ENCODE measurements around the gene LHX4.

Gene LHX4

GRCh38 chr1:180248731-180249681, 18.9 kb downstream of the LHX4 start:
- no peaks in the 10 kb centered on the region for H3K4me1 ChIP-seq (ENCODE audit: control insufficient read depth in 1 of 2, insufficient read depth in 2 of 2, low read length in 2 of 2)
- H3K36me3 ChIP-seq (ENCODE audit: control insufficient read depth in 1 of 2, insufficient read depth in 2 of 2, low read length in 2 of 2), result no peaks in the 10 kb centered on the region
- H3K9me3 ChIP-seq (ENCODE audit: control insufficient read depth in 1 of 2, low read length in 2 of 2), result no peaks in the 10 kb centered on the region
- H3K4me3 ChIP-seq (ENCODE audit: low read depth in 1 of 2, low read length in 2 of 2), result no peak overlapping the region
- H3K27me3 ChIP-seq (ENCODE audit: low read depth, low read length), result peaks cover 4% of the 10 kb centered on the region
- H3K27ac ChIP-seq (ENCODE audit: low read length), result no peak overlapping the region

DNA sequence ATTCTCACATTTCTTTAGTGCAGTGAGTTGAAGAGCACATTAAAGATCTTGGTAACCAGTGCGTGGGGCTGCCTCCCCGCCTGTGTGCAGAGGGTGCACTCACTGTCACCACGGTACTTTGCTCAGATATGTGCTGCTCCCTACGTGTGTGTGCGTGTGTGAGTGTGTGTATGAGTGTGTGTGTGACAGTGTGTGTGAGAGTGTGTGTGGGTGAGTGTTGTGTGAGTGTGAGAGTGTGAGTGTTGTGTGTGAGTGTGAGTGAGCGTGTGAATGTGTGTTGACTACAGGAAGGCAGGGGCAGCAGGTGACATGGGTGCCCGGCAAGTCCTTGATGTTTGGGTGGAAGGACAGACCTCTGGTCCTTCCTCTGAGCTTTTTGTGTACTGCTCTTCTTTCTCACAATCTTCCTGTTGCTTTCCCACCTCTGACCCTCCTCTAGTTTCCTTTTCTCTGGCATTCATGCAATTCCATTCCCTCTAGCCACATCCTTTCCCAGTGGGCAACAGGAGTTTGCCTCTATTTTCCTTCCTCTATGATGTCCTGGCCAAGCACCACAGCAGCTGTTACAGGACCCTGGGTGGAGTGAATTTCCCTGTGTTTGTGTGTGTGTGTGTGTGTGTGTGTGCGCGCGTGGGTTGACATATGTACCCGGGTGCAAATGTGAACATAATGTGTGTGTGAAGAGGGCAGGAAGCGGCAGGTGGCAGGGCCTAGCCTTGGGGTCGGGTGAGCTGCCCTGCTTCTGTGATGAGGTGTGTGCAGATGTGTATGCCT, 19.8 kb downstream of the LHX4 start:
- no peaks in the 10 kb centered on the region for H3K36me3 ChIP-seq (ENCODE audit: control insufficient read depth in 1 of 2, insufficient read depth in 2 of 2, low read length in 2 of 2)
- no peak overlapping the region for H3K4me3 ChIP-seq (ENCODE audit: low read depth in 1 of 2, low read length in 2 of 2)
- H3K27ac ChIP-seq (ENCODE audit: low read length), result no peak overlapping the region
- H3K27me3 ChIP-seq (ENCODE audit: low read depth, low read length), result peaks cover 4% of the 10 kb centered on the region
- no peaks in the 10 kb centered on the region for H3K4me1 ChIP-seq (ENCODE audit: control insufficient read depth in 1 of 2, insufficient read depth in 2 of 2, low read length in 2 of 2)
- H3K9me3 ChIP-seq (ENCODE audit: control insufficient read depth in 1 of 2, low read length in 2 of 2), result no peaks in the 10 kb centered on the region

- no peak overlapping the region for H3K27ac ChIP-seq (ENCODE audit: low read length)
- H3K27me3 ChIP-seq (ENCODE audit: low read depth, low read length), result peaks cover 5% of the 10 kb centered on the region
- no peak overlapping the region for H3K4me3 ChIP-seq (ENCODE audit: low read depth in 1 of 2, low read length in 2 of 2)
- no peaks in the 10 kb centered on the region for H3K36me3 ChIP-seq (ENCODE audit: control insufficient read depth in 1 of 2, insufficient read depth in 2 of 2, low read length in 2 of 2)
- no peaks in the 10 kb centered on the region for H3K9me3 ChIP-seq (ENCODE audit: control insufficient read depth in 1 of 2, low read length in 2 of 2)
- H3K4me1 ChIP-seq (ENCODE audit: control insufficient read depth in 1 of 2, insufficient read depth in 2 of 2, low read length in 2 of 2), result no peaks in the 10 kb centered on the region
These were observed 20.4 kb downstream of the LHX4 start for GRCh38 chr1:180250499-180250770.

DNA sequence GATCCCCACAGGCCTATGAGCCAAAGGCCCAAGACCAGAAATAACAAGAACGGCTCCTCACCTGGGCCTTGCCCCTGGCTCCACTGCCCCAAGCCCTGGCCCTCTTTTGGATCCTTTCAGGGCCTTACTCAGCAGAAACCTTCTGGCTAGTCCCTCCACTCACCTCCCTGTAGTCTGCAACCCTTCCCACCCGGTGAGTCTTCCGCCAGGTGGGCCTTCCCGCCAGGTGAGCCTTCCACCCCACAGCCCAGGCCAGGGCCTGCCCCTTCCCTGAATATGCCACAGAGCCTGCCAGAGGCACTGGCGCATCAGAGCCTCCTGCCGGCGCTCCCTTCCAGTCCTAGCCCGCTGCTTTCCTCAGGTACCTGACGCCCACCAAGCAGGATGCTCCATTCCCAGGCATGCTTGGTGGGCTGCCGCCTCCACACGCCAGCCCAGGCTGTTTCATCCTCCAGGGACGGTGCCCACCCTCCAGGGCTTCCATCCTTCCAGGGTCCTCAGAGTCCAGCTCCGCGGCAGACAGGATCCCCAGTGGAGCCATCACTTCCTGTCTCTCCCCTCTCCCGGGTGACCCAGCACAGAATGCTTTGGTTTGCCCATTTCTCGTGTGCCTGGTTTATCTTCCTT, 20.9 kb downstream of the LHX4 start:
- no peaks in the 10 kb centered on the region for H3K36me3 ChIP-seq (ENCODE audit: control insufficient read depth in 1 of 2, insufficient read depth in 2 of 2, low read length in 2 of 2)
- H3K27me3 ChIP-seq (ENCODE audit: low read depth, low read length), result peaks cover 9% of the 10 kb centered on the region
- H3K9me3 ChIP-seq (ENCODE audit: control insufficient read depth in 1 of 2, low read length in 2 of 2), result no peaks in the 10 kb centered on the region
- no peaks in the 10 kb centered on the region for H3K4me1 ChIP-seq (ENCODE audit: control insufficient read depth in 1 of 2, insufficient read depth in 2 of 2, low read length in 2 of 2)
- no peak overlapping the region for H3K4me3 ChIP-seq (ENCODE audit: low read depth in 1 of 2, low read length in 2 of 2)
- no peak overlapping the region for H3K27ac ChIP-seq (ENCODE audit: low read length)

DNA sequence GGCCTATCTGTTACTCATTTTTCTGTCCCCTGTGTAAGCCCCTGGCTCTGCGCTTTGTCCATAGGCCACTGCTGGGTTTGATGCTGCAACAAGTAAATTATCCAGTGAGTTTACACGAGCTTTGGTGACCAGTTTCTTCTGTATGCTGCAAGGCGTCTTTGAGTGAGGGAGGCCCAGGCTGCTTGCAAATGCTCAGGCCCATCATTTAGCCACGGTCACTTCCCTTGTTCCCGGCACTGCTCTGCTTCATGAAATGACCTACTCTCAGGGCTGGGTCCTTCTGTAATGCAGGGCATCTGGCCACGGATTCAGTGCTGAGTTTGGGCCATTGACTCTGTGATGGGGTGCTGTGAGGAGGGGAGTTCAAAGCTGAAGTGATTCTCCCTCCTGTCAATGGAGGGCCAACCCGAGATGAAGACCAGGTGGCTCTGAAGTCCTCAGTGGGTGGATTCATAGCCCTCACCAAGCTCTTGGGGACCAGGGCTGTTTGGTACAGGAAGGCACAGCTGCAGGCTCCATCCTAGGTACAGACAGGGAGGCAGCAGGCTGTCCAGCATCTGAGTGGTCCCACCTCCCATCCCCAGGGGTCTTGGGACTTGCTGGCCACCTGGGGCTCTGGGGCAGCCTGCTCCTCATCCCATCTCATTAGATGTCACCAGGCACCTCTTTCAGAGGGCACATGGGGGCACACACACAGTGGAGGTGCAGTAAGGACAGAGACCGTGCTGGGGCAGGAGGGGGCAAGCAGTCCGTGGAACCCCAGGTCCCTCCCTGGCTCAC, 21.7 kb downstream of the LHX4 start:
- Histone ChIP-seq H3K4me1 (ENCODE audit: control insufficient read depth in 1 of 2, insufficient read depth in 2 of 2, low read length in 2 of 2) (no peaks in the 10 kb centered on the region), H3K27me3 (ENCODE audit: low read depth, low read length) (peaks cover 13% of the 10 kb centered on the region), H3K9me3 (ENCODE audit: control insufficient read depth in 1 of 2, low read length in 2 of 2) (no peaks in the 10 kb centered on the region), H3K27ac (ENCODE audit: low read length) (no peak overlapping the region), H3K36me3 (ENCODE audit: control insufficient read depth in 1 of 2, insufficient read depth in 2 of 2, low read length in 2 of 2) (no peaks in the 10 kb centered on the region), H3K4me3 (ENCODE audit: low read depth in 1 of 2, low read length in 2 of 2) (no peak overlapping the region)

DNA sequence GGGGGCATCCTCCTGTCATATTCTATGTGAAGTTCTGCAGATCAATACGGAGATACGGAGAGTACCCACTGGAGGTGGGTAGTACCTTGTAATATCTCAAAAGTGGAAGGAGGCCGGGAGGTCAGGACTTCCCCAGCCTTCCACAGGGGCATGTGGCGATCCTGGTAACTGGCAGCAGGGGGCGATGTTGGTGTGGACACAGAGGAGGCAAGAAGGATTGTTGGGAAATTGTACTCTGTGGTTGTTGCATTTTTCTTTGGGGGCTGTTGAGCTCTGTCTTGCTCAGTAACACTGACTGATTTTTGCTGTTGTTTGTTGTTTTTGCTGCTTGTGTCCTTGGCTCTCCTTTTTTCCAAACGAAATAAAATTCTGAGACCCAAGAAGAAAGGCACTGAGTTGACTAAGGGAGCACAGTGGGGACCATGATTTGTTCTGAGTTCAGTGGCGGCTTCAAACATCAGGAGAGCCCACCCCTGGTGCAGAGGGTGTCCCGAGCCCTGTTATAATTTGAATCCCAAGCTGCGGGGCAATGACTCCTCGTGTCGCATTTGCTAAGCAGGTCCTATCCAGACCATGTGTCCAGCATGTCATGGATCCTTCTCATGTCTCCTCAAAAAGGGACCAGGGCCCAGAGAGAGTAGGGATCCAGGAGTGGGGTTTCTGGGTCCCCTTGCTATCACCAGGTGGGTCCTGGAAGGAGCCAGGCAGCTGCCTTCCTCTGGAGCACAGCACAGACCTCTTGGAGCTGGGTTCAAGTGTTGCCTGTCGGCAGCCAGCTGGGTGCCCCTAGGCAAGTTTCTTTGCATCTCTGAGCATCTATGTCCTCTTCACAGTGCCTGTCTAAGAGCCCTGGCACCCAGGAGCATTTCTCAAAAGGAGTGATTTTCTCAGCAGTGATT, 22.8 kb downstream of the LHX4 start:
- Histone ChIP-seq H3K36me3 (ENCODE audit: control insufficient read depth in 1 of 2, insufficient read depth in 2 of 2, low read length in 2 of 2) (no peaks in the 10 kb centered on the region), H3K4me3 (ENCODE audit: low read depth in 1 of 2, low read length in 2 of 2) (no peak overlapping the region), H3K9me3 (ENCODE audit: control insufficient read depth in 1 of 2, low read length in 2 of 2) (no peaks in the 10 kb centered on the region), H3K27ac (ENCODE audit: low read length) (no peak overlapping the region), H3K27me3 (ENCODE audit: low read depth, low read length) (peaks cover 13% of the 10 kb centered on the region), H3K4me1 (ENCODE audit: control insufficient read depth in 1 of 2, insufficient read depth in 2 of 2, low read length in 2 of 2) (no peaks in the 10 kb centered on the region)

GRCh38 chr1:180253585-180254495, 23.8 kb downstream of the LHX4 start:
- no peaks in the 10 kb centered on the region for H3K9me3 ChIP-seq (ENCODE audit: control insufficient read depth in 1 of 2, low read length in 2 of 2)
- no peak overlapping the region for H3K4me3 ChIP-seq (ENCODE audit: low read depth in 1 of 2, low read length in 2 of 2)
- H3K4me1 ChIP-seq (ENCODE audit: control insufficient read depth in 1 of 2, insufficient read depth in 2 of 2, low read length in 2 of 2), result no peaks in the 10 kb centered on the region
- H3K36me3 ChIP-seq (ENCODE audit: control insufficient read depth in 1 of 2, insufficient read depth in 2 of 2, low read length in 2 of 2), result no peaks in the 10 kb centered on the region
- H3K27ac ChIP-seq (ENCODE audit: low read length), result no peak overlapping the region
- H3K27me3 ChIP-seq (ENCODE audit: low read depth, low read length), result peaks cover 13% of the 10 kb centered on the region

GRCh38 chr1:180254496-180254819, 24.4 kb downstream of the LHX4 start:
- Histone ChIP-seq H3K27ac (ENCODE audit: low read length) (no peak overlapping the region), H3K27me3 (ENCODE audit: low read depth, low read length) (peaks cover 13% of the 10 kb centered on the region), H3K9me3 (ENCODE audit: control insufficient read depth in 1 of 2, low read length in 2 of 2) (no peaks in the 10 kb centered on the region), H3K4me1 (ENCODE audit: control insufficient read depth in 1 of 2, insufficient read depth in 2 of 2, low read length in 2 of 2) (no peaks in the 10 kb centered on the region), H3K36me3 (ENCODE audit: control insufficient read depth in 1 of 2, insufficient read depth in 2 of 2, low read length in 2 of 2) (no peaks in the 10 kb centered on the region), H3K4me3 (ENCODE audit: low read depth in 1 of 2, low read length in 2 of 2) (no peak overlapping the region)

DNA sequence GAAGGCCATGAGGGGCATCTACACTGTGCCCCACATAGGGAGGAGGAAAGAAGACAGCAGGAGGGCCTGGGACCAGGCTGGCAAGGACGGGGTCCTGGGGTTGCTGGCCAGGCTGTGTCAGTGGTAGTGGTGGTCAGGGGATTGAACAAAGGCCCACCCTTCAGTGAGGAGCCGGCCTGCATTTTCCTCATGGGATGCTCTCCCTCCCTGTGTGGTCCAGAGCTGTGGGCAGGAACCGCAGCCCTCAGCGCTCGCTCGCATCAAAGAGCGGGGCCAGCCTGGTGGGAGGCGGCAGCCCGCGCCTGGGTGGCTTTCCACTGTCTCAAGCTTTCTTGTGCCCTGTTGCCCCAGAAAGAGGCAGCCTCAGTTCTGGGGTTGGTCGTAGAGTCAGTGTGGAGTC, 24.8 kb downstream of the LHX4 start:
- Histone ChIP-seq H3K4me3 (ENCODE audit: low read depth in 1 of 2, low read length in 2 of 2) (no peak overlapping the region), H3K4me1 (ENCODE audit: control insufficient read depth in 1 of 2, insufficient read depth in 2 of 2, low read length in 2 of 2) (no peaks in the 10 kb centered on the region), H3K36me3 (ENCODE audit: control insufficient read depth in 1 of 2, insufficient read depth in 2 of 2, low read length in 2 of 2) (no peaks in the 10 kb centered on the region), H3K27me3 (ENCODE audit: low read depth, low read length) (peaks cover 13% of the 10 kb centered on the region), H3K27ac (ENCODE audit: low read length) (no peak overlapping the region), H3K9me3 (ENCODE audit: control insufficient read depth in 1 of 2, low read length in 2 of 2) (no peaks in the 10 kb centered on the region)

Measured in muscle layer of duodenum (tissue), 2 donors.